Kasumi-1 (cell line): Measurements from ENCODE around the gene ALG8.
"Not testable (repeated sequence)": the region's sequence is repeated elsewhere in the genome, so short reads cannot be mapped to it uniquely, and the experiment has no call there.

Experiments
- DNase-seq, 2 experiments: peaks; one replicate each; lab custom pipeline; 2025; lab: John Stamatoyannopoulos, UW

The ALG8 gene

GRCh38 chr11:78139422-78140391 is at the start of gene ALG8:
ALG8 (minus strand) TSS chr11:78139626; CDS start chr11:78139588, 38 bp downstream.
- peak; percentile 94 to 96 for DNase-seq

GRCh38 chr11:78188286-78189173 is 49.1 kb upstream of the ALG8 start, which contains the start of the genes KCTD21 and USP35:
KCTD21 (minus strand) TSS chr11:78188626; CDS start chr11:78174554, 14,072 bp downstream.
USP35 (plus strand) TSS chr11:78188919; CDS start chr11:78196246, 7,327 bp downstream.
- DNase-seq, result peak; percentile 95 to 98

- peak in 1 of 2 experiments; percentile 91 for DNase-seq
Measured at GRCh38 chr11:78187366-78188285, 48.2 kb upstream of the ALG8 start.

- peak in 1 of 2 experiments; percentile 2 for DNase-seq
Measured at GRCh38 chr11:78181185-78181584, 41.8 kb upstream of the ALG8 start.

GRCh38 chr11:78180751-78181150 is 41.3 kb upstream of the ALG8 start:
- DNase-seq, result no peak

- no peak for DNase-seq
Measured at GRCh38 chr11:78179459-78180071, 40.1 kb upstream of the ALG8 start.

- no peak for DNase-seq
Measured at GRCh38 chr11:78177216-78177615, 37.8 kb upstream of the ALG8 start.

GRCh38 chr11:78176605-78177141 is 37.2 kb upstream of the ALG8 start:
- DNase-seq, result no peak

GRCh38 chr11:78175862-78176261 is 36.4 kb upstream of the ALG8 start:
- DNase-seq, result not testable (repeated sequence)

GRCh38 chr11:78171951-78172350 is 32.5 kb upstream of the ALG8 start:
- no peak for DNase-seq

- DNase-seq, result no peak
Measured at GRCh38 chr11:78170874-78171549, 31.6 kb upstream of the ALG8 start.

GRCh38 chr11:78170413-78170812 is 31.0 kb upstream of the ALG8 start:
- no peak for DNase-seq

GRCh38 chr11:78168539-78169477 is 29.4 kb upstream of the ALG8 start:
- no peak for DNase-seq

- no peak for DNase-seq
Measured at GRCh38 chr11:78166855-78167469, 27.5 kb upstream of the ALG8 start.

GRCh38 chr11:78164471-78164870 is 25.0 kb upstream of the ALG8 start:
- DNase-seq, result no peak

GRCh38 chr11:78163828-78164227 is 24.4 kb upstream of the ALG8 start:
- no peak for DNase-seq

GRCh38 chr11:78161962-78162371 is 22.5 kb upstream of the ALG8 start:
- no peak for DNase-seq

GRCh38 chr11:78161346-78161745 is 21.9 kb upstream of the ALG8 start:
- no peak for DNase-seq
